GM21717 (cell line): ENCODE data around the gene RHOA.
"Not testable (repeated sequence)": the region's sequence is repeated elsewhere in the genome, so short reads cannot be mapped to it uniquely, and the experiment has no call there.

Experiments used
- ATAC-seq: cut with Tn5 transposase; IDR thresholded peaks from one replicate; pipeline ENCODE4 v1.9.1; 2021; ENCODE audit warnings: mild to moderate bottlenecking, moderate library complexity; ENCODE audit not compliant: unreplicated experiment

Gene RHOA

GRCh38 chr3:49371946-49372345 lies 39.8 kb downstream of the RHOA start:
- no peak for ATAC-seq

- ATAC-seq, result no peak
Observed at GRCh38 chr3:49370585-49371290, 41.0 kb downstream of the RHOA start.

GRCh38 chr3:49362561-49362960 lies 49.2 kb downstream of the RHOA start:
- no peak for ATAC-seq

- no peak for ATAC-seq
Observed at GRCh38 chr3:49359623-49360022, 52.2 kb downstream of the RHOA start.

GRCh38 chr3:49358884-49359225 lies 52.9 kb downstream of the RHOA start:
- no peak for ATAC-seq

GRCh38 chr3:49358217-49358883 lies 53.4 kb downstream of the RHOA start, which contains the start of gene GPX1:
GPX1 (minus strand) TSS chr3:49358353; CDS start chr3:49358278, 75 bp downstream.
- ATAC-seq, result peak; percentile 77

DNA sequence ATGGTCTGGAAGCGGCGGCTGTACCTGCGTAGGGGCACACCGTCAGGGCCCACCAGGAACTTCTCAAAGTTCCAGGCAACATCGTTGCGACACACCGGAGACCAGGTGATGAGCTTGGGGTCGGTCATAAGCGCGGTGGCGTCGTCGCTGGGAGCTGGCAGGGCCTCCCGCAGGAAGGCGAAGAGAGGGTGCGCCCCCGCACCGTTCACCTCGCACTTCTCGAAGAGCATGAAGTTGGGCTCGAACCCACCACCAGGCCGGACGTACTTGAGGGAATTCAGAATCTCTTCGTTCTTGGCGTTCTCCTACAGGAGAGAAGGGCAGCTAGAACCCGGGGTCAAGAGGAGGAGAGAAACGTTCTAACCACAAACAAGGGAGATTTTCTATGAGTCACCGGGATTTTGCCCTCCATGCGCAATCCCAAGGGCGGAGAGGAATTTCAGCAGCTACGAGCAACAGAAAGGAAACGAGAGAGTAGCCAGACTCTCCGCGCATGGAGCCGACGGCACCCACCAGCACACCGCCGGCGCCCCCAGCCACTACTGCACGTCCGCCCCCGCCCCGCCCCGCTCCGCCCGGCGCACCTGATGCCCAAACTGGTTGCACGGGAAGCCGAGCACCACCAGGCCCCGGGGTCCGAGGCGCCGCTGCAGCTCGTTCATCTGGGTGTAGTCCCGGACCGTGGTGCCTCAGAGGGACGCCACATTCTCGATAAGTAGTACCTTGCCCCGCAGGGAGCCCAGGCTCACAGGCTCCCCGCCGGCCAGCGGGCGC lies 54.1 kb downstream of the RHOA start:
- peak; percentile 16 for ATAC-seq

GRCh38 chr3:49357095-49357442 lies 54.7 kb downstream of the RHOA start:
- ATAC-seq, result not testable (repeated sequence)

DNA sequence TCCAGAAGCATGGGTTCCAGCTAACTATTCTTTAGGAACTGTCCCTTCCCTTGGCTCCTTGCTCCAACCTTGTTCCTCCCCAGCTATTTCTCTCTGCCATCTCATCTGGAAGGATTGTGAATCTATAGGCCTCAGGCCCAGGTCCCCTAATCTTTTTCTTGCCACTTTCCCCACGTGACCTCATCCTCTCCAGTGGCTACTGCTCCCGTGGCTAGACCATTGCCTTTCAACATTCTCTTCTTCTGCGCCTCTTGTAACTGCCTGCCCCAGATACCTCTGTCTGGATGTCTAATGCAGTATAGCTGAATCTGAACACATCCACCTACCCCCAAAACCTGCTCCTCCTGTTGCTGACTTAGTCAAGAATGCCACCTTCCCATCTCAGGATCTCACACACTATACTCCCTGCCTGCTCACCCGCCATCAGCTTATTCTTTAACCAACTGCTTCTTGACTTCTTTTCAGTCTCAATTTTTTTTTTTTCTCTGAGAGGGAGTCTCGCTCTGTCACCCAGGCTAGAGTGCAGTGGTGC lies 58.8 kb downstream of the RHOA start:
- no peak for ATAC-seq

GRCh38 chr3:49352281-49352680 lies 59.5 kb downstream of the RHOA start:
- no peak for ATAC-seq

DNA sequence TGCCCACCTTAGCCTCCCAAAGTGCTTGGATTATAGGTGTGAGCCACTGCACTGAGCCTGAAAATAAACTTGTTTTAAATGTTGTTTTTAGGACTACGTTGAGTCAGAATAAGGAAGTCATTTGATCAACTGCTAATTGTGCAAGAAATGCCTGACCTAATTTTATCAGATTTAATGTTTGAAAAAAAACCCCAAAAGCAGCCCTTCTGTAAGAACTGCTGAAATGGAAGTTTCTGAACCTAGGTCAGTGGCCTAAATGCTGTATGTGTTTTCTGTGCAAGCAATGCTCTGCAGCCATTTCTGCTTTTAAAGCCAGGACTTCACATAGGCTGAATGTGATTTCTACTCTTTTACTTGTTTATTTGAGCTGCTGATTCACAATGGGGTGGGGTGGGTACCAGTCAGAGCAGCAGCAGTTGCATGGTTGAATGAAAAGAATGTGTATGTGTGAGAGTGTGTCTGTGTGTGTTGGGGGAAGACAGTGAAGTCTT lies 60.2 kb downstream of the RHOA start:
- ATAC-seq, result no peak

GRCh38 chr3:49349348-49350114 lies 62.2 kb downstream of the RHOA start:
- ATAC-seq, result no peak

DNA sequence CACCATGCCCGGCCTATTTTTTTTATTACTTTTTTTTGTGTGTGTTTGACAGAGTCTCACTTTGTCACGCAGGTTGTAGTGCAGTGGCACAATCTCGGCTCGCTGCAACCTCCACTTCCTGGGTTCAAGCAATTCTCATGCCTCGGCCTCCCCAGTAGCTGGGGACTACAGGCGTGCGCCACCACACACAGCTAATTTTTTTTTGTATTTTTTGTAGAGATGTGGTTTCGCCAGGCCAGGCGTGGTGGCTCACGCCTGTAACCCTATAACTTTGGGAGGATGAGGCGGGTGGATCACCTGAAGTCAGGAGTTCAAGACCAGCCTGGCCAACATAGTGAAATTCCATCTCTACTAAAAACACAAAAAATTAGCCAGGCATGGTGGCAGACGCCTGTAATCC lies 63.4 kb downstream of the RHOA start:
- not testable (repeated sequence) for ATAC-seq

GRCh38 chr3:49346797-49347251 lies 65.0 kb downstream of the RHOA start:
- no peak for ATAC-seq

DNA sequence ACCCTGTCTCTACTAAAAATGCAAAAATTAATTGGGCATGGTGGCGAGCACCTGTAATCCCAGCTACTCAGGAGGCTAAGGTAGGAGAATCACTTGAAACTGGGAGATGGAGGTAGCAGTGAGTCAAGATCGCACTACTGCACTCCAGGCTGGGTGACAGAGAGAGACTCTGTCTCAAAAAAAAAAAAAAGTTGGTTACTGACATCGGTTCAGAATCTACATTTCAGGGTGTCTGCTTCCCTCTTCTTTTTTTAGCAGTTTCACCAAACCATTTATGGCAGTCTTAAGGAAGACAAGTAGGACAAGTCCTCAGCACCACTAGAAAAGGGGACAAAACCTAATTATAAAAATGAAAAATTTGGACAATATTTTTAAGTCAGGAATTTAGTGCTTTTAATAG lies 68.6 kb downstream of the RHOA start:
- no peak for ATAC-seq

DNA sequence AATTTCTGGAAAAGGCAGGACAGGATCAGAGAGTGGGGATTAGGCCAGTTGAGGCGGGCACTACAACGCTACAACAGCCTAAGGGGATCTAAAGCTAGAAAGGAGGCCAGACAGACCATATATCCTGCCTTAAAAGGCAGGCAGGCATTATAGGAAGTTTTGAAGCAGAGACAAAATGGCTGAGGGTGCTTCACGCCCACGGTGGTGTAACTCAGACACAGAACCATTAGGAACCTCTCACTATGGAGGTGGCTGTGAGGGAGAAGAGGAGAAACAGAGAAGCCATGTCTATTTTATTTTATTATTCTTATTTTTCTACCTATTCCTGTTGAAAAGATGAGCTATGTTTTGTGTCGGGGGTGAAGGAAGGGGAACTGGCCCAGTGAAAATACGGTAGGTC lies 69.8 kb downstream of the RHOA start:
- ATAC-seq, result no peak

- ATAC-seq, result peak; percentile 82
Observed at GRCh38 chr3:49339941-49340800, 71.6 kb downstream of the RHOA start, which contains the start of gene USP4. USP4 (minus strand) TSS chr3:49340053; CDS start chr3:49340024, 29 bp downstream.

DNA sequence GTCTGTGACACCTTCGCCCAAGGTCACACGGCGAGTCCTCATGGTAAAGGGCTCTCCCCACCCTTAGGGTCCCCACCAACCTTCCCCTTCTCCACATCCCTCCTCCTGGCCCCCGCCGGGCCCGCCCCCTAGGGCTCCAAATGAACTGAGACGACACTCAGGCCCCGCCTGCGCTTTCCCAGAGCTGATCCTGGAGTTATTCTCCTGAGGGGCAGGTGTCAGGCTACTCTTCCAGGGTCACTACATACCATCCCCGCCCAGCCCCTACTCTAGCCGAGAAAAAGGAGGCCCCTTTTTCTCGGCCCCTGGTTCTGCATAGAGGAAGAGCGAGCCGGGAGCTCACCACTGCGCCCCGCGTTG lies 72.2 kb downstream of the RHOA start:
- ATAC-seq, result no peak

- ATAC-seq, result no peak
Observed at GRCh38 chr3:49333916-49334633, 77.7 kb downstream of the RHOA start.
